OCI-LY1 (cell line): ENCODE data around the gene C1QTNF5.

Experiments
- EZH2 ChIP-seq: fragments of 200-600 bp; sonication (generic), shearing (Covaris generic); IDR thresholded peaks from 2 replicates; pipeline ENCODE4 v1.8.0; 2017; ENCODE audit warnings: borderline replicate concordance, mixed run types, mild to moderate bottlenecking, antibody characterized with exemption, low read length, moderate library complexity, mixed read lengths
- TF ChIP-seq, protein P1 (sequence below): fragments of 200-600 bp; sonication (generic), shearing (Covaris generic); IDR thresholded peaks from 2 replicates; pipeline ENCODE4 v1.5.1; 2017; ENCODE audit warnings: mild to moderate bottlenecking, antibody characterized with exemption, low read length, moderate library complexity, mixed read lengths

DNA sequence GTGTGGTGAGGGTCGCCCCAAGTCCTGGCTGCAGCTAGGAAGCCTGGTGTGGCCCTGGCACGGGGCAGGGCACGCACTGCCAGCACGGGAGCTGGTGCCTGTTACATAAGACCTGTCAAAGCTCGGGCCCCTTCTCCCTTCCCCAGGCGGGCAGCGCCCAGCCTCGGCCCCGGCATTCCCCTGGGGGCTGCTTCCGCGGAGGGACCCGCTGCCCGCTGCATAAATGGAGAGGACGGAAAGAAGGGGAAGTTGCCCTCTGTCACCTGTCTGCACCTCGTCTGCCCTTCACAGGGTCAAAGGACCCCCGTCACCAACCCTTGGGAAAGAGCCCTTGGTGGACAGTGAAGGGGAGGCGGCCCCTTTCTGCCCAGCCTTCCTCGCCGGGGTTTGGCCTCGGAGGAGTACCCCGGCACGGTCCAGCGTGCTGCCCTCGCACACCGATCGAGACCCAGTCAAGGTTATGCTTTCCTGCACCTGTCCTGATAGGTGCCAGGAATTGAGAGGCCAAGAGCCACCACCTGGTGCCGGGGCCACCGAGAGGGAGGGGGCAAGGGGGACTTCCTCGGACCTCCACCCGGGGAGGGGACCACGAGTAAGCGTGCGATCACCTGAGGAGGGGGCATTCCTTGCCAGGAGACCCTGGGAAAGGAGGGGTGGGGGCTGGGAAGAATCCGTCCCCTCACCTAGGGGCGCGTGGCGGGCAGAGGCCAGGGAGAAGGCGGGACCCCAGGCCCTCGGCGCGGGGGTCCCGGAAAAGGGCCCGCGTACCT, 22.6 kb upstream of the C1QTNF5 start:
- TF ChIP-seq EZH2, result no peak
- TF ChIP-seq, protein P1, sequence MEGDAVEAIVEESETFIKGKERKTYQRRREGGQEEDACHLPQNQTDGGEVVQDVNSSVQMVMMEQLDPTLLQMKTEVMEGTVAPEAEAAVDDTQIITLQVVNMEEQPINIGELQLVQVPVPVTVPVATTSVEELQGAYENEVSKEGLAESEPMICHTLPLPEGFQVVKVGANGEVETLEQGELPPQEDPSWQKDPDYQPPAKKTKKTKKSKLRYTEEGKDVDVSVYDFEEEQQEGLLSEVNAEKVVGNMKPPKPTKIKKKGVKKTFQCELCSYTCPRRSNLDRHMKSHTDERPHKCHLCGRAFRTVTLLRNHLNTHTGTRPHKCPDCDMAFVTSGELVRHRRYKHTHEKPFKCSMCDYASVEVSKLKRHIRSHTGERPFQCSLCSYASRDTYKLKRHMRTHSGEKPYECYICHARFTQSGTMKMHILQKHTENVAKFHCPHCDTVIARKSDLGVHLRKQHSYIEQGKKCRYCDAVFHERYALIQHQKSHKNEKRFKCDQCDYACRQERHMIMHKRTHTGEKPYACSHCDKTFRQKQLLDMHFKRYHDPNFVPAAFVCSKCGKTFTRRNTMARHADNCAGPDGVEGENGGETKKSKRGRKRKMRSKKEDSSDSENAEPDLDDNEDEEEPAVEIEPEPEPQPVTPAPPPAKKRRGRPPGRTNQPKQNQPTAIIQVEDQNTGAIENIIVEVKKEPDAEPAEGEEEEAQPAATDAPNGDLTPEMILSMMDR, result no peak
